ENCODE results near the gene ZNF454.

Gene ZNF454

DNA sequence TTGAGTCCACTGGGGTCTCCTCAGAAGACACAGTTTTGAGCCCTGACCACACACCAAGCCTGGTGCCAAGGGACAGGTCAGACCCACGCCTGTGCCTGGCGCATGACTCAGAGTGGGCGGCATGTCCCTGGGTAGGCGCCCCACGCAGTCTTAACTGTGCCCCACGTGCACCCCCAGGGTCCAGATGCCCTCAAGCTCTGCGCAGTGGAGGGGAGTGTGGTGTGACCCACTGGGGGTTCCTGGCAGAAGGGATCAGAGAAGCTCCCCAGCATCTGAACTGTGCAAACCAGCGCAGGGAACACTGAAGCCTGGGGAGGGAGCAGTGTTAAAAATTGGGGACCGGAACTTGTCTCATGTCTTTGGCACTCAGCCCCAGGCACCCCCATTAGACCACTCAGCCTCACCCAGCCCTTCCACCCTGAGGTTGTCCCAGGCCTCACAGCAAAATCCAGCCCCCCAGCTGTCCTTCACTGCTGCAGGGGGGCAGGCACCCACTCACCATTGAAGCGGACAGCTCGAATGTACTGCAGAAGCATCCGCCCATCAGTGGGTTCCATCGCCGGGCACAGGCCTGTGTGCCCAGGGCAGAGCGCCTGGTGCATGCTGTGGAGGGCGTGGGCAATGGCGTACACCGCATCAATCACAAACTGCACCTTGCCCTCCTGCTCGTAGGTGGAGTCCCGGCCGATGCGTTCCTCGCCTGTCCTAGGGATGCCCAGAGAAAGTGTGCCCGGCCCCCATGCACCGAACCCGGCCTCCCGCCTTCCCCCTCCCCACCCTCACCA is 47.6 kb downstream of the ZNF454 start:
- Mint-ChIP-seq H3K27ac (no peak overlapping the region), H3K4me1 (ENCODE audit: low read depth) (no peaks in the 10 kb centered on the region), H3K36me3 (ENCODE audit: low read depth) (no peaks in the 10 kb centered on the region), H3K9me3 (peaks cover 9% of the 10 kb centered on the region), H3K4me3 (no peak overlapping the region), H3K27me3 (peaks cover 20% of the 10 kb centered on the region)
- DNase-seq = no peak

GRCh38 chr5:178989311-178989710 is 48.3 kb downstream of the ZNF454 start:
- Mint-ChIP-seq H3K36me3 (ENCODE audit: low read depth) (no peaks in the 10 kb centered on the region), H3K9me3 (peaks cover 9% of the 10 kb centered on the region), H3K4me3 (no peak overlapping the region), H3K4me1 (ENCODE audit: low read depth) (no peaks in the 10 kb centered on the region), H3K27me3 (peaks cover 27% of the 10 kb centered on the region), H3K27ac (no peak overlapping the region)
- DNase-seq = no peak

- no peak overlapping the region for H3K27ac Mint-ChIP-seq
- no peaks in the 10 kb centered on the region for H3K36me3 Mint-ChIP-seq (ENCODE audit: low read depth)
These were observed 49.5 kb downstream of the ZNF454 start for GRCh38 chr5:178990491-178990890.

DNA sequence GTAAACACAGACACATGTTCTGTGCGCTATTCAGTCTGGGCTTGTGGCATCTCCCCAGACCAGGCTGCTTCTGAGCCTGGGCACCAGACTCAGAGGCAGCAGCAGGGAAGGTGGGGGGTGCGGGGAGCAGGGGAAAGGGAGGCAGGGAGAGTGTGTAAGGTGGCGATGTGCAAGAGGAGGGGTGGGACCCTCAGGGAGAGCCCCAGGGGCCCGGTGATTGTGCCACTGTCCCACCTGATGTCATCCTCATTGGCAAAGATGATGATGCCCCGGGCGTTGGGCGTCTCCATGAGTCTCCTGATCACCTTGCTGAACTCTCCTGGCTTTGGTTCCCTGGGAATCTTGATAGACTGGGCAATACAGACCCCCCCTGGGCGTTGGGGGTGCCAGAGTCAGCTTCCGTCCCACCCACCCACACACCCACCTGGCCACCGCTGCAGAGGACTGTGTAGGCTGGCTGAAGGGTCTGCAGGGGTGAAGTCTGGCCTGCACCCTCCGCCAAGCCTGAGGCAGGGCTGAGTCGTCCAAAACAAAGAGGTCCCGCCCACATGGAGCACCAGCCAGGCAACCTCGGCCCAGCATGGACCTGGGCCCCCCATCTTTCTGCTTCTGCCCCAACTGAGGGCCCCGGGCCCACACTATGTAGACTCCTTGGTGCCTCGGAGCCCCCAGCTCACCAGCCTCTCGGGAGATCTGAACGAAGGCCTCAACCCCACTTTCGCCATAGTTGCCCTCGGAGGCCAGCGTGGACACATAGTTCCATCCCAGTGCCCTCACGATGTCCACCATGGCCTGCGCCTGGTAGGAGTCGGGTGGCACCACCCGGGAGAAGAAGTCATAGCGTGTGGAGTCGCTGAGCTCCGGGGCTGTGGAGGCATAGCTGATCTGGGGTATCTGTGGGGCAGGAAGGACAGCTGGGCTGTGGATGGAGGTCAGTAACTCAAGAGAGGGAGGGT is 50.5 kb downstream of the ZNF454 start:
- H3K4me1 Mint-ChIP-seq (ENCODE audit: low read depth) = peaks cover 2% of the 10 kb centered on the region
- no peak overlapping the region for H3K27ac Mint-ChIP-seq

More at GRCh38 chr5:178990491-178990890, 49.5 kb downstream of the ZNF454 start:
- Mint-ChIP-seq H3K9me3 (peaks cover 9% of the 10 kb centered on the region), H3K4me1 (ENCODE audit: low read depth) (peaks cover 2% of the 10 kb centered on the region), H3K4me3 (no peak overlapping the region), H3K27me3 (peaks cover 32% of the 10 kb centered on the region)
- DNase-seq = no peak

DNA sequence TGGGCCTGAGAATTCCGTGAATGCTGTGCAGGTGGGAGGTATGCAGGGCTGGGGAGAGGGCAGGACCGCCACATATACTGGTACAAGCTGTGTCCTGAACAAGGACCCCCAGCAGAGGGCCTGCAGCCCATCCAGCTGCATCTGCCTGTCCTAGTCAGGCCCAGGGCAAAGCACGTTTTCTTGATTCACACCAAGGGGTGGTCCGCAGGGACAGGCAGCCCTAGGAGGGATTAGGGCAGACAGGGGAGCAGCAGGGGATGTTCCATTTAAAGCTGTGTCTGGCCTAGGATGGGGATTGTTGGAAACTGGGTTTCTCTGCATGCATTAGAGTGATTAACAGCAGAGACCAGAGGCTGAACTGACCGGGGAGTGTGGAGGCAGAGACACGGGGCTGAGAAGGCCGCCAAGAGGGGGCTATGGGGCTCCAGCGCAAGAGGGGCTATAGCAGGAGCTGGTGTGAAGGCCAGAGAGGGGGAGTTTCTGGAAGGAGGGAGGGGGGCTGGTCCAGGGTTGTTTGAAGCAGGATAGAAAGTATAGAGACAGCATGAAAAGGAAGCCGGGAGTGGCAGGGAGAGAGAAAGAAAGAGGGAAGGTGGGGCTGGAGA is 51.4 kb downstream of the ZNF454 start:
- Mint-ChIP-seq H3K27ac (no peak overlapping the region), H3K27me3 (peaks cover 48% of the 10 kb centered on the region), H3K9me3 (peaks cover 6% of the 10 kb centered on the region), H3K4me1 (ENCODE audit: low read depth) (peaks cover 2% of the 10 kb centered on the region), H3K36me3 (ENCODE audit: low read depth) (no peaks in the 10 kb centered on the region), H3K4me3 (no peak overlapping the region)
- DNase-seq = no peak

More for the DNA sequence above, 50.5 kb downstream of the ZNF454 start:
- Mint-ChIP-seq H3K36me3 (ENCODE audit: low read depth) (no peaks in the 10 kb centered on the region), H3K27me3 (peaks cover 41% of the 10 kb centered on the region), H3K9me3 (peaks cover 9% of the 10 kb centered on the region), H3K4me3 (no peak overlapping the region)
- no peak for DNase-seq

- Mint-ChIP-seq H3K27me3 (peaks cover 48% of the 10 kb centered on the region), H3K36me3 (ENCODE audit: low read depth) (no peaks in the 10 kb centered on the region), H3K4me3 (no peak overlapping the region), H3K27ac (no peak overlapping the region), H3K9me3 (peaks cover 3% of the 10 kb centered on the region), H3K4me1 (ENCODE audit: low read depth) (peaks cover 2% of the 10 kb centered on the region)
- no peak for DNase-seq
These were observed 52.3 kb downstream of the ZNF454 start for GRCh38 chr5:178993236-178993765.

DNA sequence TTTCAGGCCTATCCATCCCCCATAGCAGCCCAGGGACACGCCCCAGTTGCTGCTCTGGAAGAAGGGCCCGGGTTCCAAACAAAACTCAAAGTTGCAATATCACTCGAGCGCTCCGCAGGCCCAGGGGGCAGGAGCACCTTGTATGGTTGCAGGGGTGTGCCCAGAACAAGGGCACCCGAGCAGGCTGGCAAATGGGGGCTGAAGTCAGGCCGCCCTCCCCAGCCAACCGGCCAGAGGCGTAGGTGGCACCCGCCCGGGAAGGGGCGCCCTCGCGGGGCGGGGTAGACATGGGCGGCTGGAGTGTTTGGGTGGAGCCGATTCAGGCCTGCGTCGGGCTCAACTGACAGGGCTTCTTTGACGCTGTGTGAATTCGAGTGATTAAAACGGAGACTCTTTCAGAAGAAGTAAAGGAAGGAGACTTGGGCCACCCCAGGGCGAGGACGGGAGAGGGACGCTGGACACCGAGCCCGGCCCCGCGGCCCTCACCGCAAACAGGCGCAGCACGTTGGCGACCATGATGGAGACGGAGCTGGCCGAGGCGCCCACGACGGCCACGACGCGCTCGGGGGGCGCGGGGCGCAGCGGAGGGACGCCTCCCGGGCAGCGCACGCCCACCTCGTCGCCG is 53.1 kb downstream of the ZNF454 start:
- H3K9me3 Mint-ChIP-seq = peaks cover 5% of the 10 kb centered on the region
- no peaks in the 10 kb centered on the region for H3K36me3 Mint-ChIP-seq (ENCODE audit: low read depth)
- DNase-seq = no peak
- no peak overlapping the region for H3K4me3 Mint-ChIP-seq
- H3K27me3 Mint-ChIP-seq = peaks cover 50% of the 10 kb centered on the region
- H3K4me1 Mint-ChIP-seq (ENCODE audit: low read depth) = peaks cover 2% of the 10 kb centered on the region
- H3K27ac Mint-ChIP-seq = no peak overlapping the region

GRCh38 chr5:178994580-178995340 is 53.8 kb downstream of the ZNF454 start, which contains the start of gene GRM6:
Gene GRM6, minus strand, starts transcription at chr5:178995320. Its CDS starts 376 bp downstream, at chr5:178994944.
- no peak for DNase-seq
- Mint-ChIP-seq H3K9me3 (peaks cover 5% of the 10 kb centered on the region), H3K4me3 (no peak within 1 kb of the TSS), H3K4me1 (ENCODE audit: low read depth) (peaks cover 2% of the 10 kb centered on the region), H3K36me3 (ENCODE audit: low read depth) (no peaks in the 10 kb centered on the region), H3K27me3 (peaks cover 50% of the 10 kb centered on the region), H3K27ac (no peak within 1 kb of the TSS)

GRCh38 chr5:178995341-178995690 is 54.3 kb downstream of the ZNF454 start:
- Mint-ChIP-seq H3K27me3 (peaks cover 54% of the 10 kb centered on the region), H3K4me3 (no peak overlapping the region), H3K9me3 (peaks cover 2% of the 10 kb centered on the region), H3K36me3 (ENCODE audit: low read depth) (no peaks in the 10 kb centered on the region), H3K27ac (no peak overlapping the region), H3K4me1 (ENCODE audit: low read depth) (peaks cover 2% of the 10 kb centered on the region)
- no peak for DNase-seq

DNA sequence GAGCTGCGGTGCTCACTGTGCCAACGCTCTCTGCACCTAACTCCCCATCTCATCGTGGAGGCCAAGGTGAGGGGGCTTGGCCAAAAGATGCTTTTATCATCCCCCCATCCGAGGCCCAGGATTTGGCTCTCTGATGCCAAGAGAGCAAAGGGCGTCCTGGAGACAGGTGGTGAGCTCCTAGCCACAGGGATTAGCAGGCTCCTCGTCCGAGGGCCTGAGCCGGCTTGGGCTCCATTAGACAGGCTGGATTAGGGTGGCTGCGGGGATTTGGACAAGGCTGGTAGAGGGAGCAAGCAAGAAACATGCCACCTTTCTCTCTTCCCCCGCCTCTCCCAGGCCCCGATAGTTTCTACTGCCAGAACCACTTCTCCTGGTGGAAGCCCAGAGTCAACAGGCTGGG is 55.2 kb downstream of the ZNF454 start:
- no peak for DNase-seq
- H3K4me3 Mint-ChIP-seq = no peak overlapping the region
- peaks cover 57% of the 10 kb centered on the region for H3K27me3 Mint-ChIP-seq
- H3K27ac Mint-ChIP-seq = no peak overlapping the region
- peaks cover 2% of the 10 kb centered on the region for H3K4me1 Mint-ChIP-seq (ENCODE audit: low read depth)
- H3K9me3 Mint-ChIP-seq = peaks cover 2% of the 10 kb centered on the region
- no peaks in the 10 kb centered on the region for H3K36me3 Mint-ChIP-seq (ENCODE audit: low read depth)

DNA sequence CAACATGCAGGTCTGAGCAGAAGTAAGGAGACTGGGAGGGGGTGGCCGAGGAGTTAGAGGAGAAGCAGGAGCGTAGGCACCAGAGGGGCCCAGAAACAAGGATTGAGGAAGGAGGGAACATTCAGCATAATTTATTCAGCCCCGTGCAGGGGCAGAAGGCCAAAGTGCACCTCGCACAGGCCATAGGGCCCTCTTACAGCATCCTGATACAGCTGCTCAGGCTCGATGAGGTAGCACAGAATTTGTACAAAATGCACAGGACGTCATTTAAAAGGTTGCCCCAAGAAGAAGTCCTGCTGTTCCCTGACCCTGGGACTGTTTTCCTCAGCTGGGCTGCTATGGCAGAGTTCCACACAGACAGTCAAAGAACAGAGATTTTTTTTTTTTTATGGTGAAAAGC is 56.2 kb downstream of the ZNF454 start:
- H3K9me3 Mint-ChIP-seq = peaks cover 3% of the 10 kb centered on the region
- no peak overlapping the region for H3K4me3 Mint-ChIP-seq
- no peaks in the 10 kb centered on the region for H3K36me3 Mint-ChIP-seq (ENCODE audit: low read depth)
- no peak for DNase-seq
- H3K27ac Mint-ChIP-seq = no peak overlapping the region
- peaks cover 2% of the 10 kb centered on the region for H3K4me1 Mint-ChIP-seq (ENCODE audit: low read depth)
- H3K27me3 Mint-ChIP-seq = peaks cover 54% of the 10 kb centered on the region

- Mint-ChIP-seq H3K36me3 (ENCODE audit: low read depth) (no peaks in the 10 kb centered on the region), H3K27ac (no peak overlapping the region), H3K27me3 (peaks cover 51% of the 10 kb centered on the region), H3K4me3 (no peak overlapping the region), H3K9me3 (peaks cover 8% of the 10 kb centered on the region), H3K4me1 (ENCODE audit: low read depth) (peaks cover 2% of the 10 kb centered on the region)
- DNase-seq = no peak
These were observed 57.4 kb downstream of the ZNF454 start for GRCh38 chr5:178998441-178998840.

GRCh38 chr5:179006564-179006963 is 65.6 kb downstream of the ZNF454 start:
- Mint-ChIP-seq H3K36me3 (ENCODE audit: low read depth) (no peaks in the 10 kb centered on the region), H3K9me3 (peaks cover 41% of the 10 kb centered on the region), H3K4me3 (no peak overlapping the region), H3K27me3 (peaks cover 16% of the 10 kb centered on the region), H3K4me1 (ENCODE audit: low read depth) (no peaks in the 10 kb centered on the region), H3K27ac (no peak overlapping the region)
- no peak for DNase-seq

Data from activated T-cell treated with anti-CD3 and anti-CD28 coated beads, Interleukin-2, amount 50 U/mL, for 24 hours (primary cell).